Activated T-helper 9 cell treated with anti-CD3 and anti-CD28 coated beads, Interleukin-2, amount 50 U/mL, for 16 hours (primary cell): ENCODE results near the gene EDA2R.

ENCODE experiments used
- DNase-seq: peaks from one replicate; pipeline ENCODE4 v3.0.0-alpha.2; 2020; ENCODE audit warnings: low read depth

Gene EDA2R, protein sequence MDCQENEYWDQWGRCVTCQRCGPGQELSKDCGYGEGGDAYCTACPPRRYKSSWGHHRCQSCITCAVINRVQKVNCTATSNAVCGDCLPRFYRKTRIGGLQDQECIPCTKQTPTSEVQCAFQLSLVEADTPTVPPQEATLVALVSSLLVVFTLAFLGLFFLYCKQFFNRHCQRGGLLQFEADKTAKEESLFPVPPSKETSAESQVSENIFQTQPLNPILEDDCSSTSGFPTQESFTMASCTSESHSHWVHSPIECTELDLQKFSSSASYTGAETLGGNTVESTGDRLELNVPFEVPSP

DNA sequence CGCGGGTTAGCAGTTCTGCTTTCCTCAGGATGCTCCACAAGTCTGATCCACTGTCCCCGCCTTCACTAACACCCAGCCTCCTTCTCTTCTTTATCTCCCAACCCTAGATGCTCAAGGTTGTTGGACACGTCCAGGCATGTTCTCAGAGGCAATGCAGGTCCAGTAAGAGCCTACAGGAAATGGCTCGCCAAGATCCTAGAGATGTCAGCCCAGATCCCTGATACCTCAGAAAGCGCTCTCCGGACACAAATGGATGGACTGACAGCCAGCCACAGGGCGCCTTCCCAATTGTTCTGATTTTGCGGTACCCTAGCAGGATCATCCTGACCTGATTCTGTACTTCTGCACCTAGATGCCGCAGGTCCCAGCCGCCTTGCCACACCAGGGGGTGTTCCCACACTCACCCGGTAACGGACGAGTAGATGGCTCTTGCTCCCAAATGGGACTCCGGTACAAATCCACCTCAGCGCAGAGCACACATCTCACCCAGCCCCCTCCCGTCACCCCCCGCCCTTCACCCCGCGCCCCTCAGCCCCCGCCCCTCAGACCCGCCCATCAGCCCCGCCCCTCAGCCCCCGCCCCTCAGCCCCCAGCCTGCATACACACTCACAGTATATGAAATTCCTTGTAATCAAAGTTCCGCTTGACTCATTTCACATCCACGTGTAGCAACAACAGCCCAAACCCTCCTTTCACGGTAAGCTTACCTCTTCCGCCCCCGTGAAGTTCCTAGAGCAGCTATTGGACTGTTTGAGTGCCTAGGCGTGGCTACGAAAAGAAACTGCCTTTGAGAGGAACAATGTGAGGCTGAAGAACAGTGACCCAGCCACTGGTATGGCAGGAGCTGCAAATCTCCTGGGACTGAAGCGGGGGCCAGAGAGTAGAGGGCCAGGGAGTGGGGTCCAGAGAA, at the start of gene EDA2R:
TSS of gene EDA2R (minus strand) at position 488 of the 910 bp plus-strand sequence. CDS start 23,058 bp downstream, outside the sequence.
- no peak for DNase-seq

DNA sequence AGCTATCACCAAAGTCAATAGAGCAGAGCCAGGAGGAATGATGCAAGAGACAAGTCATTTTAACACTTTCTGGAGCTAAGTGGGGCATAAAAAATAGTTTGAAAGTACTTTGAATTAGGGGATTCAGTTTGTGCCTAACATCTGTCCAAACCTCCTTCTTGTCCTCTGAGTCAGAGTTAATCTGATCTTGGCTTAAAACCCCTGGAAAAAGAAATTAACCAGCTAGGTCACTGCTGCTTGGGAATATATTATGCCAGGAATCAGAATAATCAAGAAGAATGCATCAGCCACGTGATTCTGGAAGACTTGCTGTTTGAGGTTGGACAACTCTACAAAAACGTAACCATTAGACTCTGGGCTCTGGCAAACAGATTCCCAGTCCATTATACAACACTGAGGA, 45.3 kb upstream of the EDA2R start:
- DNase-seq, result no peak

DNA sequence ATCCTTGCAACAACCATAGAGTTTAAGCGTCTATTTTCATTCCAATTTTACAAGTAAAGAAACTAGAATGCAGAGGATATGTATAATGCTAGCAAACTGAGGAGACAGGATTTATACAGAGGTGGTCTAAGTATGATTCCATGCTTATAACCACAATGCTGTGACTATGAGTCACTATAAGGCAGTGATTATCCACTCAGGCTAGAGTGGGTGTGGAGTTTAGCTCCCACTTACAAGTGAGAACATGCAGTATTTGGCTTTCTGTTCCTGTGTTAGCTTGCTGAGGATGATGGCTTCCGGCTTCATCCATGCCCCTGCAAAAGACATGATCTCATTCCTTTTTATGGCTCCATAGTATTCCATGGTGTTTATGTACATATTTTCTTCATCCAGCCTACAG, 41.6 kb upstream of the EDA2R start:
- no peak for DNase-seq

DNA sequence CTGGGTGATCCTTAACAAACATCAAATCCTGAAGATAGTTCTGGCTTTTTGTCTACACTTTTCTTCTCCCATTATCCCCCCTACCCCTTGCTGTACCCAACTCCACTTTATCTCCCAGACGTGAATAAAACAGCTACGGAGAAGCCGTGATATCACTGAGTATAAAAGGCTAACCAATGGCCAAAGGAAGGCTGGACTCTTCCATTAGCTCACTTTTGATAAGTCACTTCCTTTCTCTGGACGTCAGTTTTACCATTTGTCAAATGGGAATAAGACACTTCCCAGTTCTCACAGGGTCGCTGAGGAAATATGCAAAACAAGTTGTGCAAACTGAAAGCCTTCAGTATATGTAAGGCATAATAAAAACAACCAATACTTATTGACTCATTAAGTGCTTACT, 38.6 kb upstream of the EDA2R start:
- no peak for DNase-seq

DNA sequence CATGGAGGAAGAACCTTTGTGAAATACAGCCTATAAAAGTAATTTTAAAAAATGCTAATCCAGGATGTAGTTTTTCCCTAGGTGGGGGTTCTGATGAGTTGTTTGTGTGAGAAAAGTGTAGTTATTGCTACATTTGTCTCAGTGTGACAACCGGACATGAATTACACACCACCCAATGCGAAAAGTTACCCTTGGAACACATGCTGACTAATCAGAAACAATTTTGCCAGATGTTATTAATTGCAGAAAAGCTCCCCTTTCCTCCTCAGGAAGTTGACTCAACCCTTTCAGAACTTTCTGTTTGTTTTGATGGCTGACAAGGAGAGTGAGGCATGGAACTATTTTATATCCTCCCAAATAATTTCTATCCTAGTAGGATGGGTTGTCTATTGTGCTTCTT, 38.1 kb upstream of the EDA2R start:
- DNase-seq, result no peak

DNA sequence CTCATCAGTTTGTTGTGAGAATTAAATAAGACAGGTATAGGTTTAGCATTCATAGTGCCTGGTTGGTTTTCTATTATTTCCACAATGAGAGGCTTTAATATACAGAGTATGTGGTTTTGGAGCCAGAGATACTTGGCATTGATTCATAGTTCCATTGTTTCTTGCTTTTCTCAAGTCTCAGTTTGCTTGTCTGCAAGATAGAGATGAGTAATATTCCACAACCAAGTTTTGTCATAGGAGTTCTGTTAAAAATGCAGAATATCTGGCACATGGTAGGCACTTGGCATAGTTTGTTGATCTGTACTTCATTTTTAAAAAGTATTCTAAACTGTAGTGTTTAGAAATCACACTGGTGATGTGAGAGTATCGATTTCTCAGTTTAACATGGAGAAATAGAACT, 37.5 kb upstream of the EDA2R start:
- DNase-seq, result no peak

DNA sequence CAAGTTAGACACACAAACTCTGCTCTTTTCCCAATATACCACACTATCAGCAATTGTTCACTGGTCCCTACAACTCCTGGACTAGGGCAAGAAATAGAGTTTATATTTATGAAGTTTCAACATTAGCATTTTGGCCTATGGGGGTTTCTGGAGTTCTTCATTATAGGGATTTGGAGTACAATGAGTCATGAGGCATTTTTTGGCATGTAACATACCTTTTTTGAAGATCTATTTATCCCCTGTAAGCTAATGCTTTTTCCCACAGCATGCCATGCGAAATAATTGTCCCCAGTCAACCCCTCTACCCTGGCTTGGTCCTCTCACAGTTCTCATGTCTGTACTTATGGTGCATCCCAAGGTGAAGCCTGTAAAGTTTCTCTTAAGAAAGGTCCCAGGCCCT, 36.7 kb upstream of the EDA2R start:
- no peak for DNase-seq

DNA sequence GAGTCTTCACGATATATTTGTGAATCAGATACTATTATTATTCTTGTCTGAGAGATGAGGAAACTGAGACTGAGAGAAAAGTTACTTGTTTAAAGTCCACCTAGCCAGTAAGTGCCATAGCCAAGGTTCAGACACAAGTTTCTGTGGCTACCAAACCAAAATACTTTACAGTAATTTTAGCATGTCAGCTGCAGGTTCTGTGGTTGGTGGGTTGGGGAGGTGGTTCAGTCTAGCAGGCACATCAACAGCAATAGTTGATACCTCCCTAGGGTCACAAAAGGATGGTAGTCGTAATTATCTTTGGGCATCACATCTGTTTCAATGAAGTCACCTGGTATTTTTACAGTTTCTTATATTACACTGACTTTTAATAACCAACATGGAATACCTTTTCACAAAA, 35.6 kb upstream of the EDA2R start:
- no peak for DNase-seq

DNA sequence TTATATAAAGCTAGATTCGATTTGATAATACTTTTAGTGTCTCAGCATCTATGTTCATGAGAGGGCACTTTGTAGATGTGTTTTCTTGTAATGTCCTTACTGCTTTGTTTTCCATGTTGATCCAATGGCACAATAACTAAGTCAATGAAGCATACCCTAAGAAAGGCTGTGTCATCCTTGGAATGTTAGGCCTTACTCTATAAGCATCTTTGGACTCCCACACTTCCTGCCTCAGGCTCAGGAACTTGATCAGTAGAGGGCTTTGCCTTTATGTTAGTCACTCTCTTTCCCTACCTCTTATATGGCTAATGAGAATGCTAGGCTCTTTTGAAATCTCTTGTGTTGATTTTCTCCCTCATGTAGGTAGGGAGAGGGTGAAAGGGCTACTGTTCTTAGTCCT, 33.2 kb upstream of the EDA2R start:
- DNase-seq, result no peak

DNA sequence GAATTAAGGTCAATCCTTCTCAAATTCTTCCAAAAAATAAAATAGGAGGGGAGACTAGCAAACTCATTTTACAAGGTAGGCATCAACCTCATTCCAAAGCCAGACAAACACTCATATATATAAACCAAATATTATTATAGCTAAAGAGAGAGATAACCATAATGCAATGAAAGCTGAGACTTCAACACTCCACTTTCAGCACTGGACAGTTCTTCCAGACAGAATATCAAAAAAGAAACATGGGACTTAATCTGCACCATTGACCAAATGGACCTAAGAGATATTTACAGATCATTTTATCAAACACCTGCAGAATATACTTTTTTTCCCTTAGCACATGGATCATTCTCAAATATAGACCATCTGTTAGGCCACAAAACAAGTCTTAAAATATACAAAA, 15.5 kb upstream of the EDA2R start:
- DNase-seq, result no peak

DNA sequence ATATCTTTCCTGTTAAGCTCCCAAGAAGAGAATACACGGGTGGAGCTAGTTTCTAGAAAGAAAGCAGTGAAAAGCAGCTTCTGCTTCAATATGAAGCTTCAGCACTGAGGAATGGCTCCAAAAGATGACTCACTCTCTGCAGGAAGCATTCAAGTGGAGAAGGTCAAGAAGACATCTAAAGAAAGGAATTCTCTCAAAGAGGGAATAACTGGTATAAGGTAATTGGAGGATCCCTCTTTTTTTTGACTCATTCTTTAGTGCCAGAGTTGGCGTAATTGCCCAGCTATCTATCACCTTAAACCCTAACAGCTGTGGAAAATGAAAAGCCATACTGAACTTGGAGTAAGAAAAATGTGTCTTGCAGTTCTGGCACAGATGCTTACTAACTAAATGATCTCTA, 3.5 kb downstream of the EDA2R start:
- no peak for DNase-seq

DNA sequence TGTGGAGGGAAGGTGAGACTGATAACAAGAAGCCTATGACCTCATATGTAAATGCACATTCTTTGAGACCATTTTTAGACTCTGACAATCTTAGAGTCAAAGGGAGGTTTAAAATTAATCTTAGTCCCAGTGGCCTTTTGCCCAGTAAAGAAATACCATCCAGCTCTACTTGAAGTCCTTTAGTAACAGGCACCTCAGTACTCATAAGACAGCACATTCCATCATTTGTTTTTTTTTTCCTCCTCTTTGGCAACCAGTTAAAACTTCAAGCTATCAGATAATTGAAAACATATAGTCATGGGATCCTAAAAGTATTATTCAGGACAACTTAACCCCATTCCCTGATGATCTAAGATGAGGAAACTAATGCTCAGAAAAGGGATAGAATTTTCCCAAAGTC, 4.6 kb downstream of the EDA2R start:
- DNase-seq, result no peak

DNA sequence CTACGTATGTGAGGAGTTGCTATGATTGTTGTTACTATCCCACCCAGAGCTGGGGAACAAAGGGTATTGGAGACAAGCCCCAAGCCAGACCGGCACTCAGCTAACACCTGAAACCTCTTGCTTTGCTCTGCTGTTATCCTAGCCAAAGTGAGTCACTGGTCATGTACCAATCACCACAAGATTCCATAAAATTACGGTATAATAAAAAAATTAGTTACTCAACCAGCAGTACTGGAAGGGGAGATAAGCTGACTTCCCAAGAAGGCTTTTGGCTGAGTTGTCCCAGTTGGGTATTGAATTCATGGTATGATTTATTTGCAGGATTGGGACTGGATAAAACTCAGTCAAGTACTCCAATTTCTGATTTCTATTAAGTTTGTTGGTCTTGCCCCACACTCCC, 5.3 kb downstream of the EDA2R start:
- no peak for DNase-seq

DNA sequence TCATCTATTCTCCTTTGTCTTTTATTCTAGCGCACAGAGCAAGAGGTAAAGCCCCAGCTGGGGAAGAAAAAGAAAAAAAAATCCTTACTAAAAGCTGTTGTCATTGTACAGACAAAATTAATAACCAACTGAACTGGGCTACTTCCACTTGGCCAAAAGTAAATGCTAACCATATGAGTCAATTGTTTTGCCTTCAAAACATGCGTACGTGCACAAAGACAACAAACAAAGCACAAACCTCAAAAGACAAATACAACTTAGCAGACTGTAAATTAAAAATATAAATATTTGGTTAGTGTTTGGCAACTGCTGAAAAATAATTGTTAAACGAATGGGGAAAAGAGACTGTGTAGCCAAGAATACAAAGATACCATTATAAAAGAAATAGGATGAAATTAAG, 5.9 kb downstream of the EDA2R start:
- DNase-seq, result no peak

DNA sequence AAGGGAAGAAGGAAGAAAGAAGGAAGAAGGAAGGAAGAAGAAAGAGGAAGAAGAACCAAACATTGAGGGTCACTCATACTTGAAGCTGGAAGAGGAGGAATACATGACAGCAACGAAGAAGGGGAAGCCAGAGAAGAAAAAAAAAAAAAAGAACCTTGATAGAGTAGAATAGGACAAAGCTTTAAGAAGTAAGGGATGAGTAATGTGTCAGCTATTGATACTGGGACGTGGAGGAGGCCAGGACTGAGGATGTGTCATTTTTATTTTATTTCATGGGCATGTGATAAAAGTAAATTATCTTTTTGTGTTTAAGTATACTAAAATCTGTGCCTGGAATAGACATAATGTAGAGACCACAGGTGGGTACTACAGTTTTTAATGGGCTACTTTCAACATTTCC, 6.4 kb downstream of the EDA2R start:
- DNase-seq, result no peak

DNA sequence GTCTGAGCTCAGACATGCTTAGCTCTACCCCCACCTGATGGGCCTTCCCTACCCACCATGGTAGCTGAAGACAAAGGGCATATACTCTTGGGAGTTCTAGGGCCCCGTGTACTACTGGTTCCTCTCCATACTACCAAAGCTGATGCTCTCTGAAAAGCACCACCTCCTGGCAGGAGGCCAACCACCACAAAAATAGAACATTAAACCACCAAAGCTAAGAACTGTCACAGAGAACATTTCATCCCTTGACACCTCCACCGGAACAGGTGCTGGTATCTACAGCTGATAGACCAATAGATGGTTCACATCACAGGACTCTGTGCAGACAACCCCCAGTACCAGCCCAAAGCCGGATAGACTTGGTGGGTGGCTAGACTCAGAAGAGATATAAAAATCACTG, 13.4 kb downstream of the EDA2R start:
- no peak for DNase-seq

DNA sequence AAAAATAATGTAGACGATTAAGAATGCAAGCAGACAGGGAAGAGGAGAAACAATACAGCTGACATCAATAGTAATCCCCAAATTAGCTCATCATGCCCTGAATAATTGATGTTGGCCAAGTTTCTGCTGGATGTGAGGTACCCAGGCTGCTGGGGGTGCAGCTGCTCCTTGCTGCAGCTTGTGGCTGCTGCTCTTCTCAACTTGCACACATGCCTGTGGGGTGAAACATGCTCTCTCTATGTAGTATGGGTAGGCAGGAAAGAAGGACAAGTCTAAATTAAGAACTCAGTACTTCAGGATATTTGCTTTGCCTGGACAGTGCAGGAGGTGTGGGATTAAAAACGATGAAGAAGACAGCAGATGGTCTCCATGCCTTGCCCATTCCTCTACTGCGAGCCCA, 16.7 kb downstream of the EDA2R start:
- DNase-seq, result no peak

DNA sequence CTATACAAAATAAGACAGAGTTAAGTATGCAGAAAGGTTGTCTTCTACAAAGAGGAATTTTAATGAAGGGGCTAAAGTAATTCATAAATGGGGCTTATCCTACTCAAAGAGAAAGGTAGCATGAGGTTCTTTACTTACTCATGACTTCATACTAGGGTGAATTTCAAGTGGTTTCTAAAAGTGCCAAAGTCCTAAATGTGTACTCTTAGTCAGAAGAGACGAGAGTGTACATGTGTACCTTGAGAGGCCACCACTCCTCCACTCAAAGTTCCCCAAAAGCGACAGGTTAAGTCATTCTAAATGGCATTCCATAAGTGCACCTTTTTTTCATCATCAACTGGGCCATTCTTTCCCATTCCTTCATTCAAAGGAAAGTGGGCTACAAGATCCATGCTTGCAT, 21.9 kb downstream of the EDA2R start:
- DNase-seq, result no peak

DNA sequence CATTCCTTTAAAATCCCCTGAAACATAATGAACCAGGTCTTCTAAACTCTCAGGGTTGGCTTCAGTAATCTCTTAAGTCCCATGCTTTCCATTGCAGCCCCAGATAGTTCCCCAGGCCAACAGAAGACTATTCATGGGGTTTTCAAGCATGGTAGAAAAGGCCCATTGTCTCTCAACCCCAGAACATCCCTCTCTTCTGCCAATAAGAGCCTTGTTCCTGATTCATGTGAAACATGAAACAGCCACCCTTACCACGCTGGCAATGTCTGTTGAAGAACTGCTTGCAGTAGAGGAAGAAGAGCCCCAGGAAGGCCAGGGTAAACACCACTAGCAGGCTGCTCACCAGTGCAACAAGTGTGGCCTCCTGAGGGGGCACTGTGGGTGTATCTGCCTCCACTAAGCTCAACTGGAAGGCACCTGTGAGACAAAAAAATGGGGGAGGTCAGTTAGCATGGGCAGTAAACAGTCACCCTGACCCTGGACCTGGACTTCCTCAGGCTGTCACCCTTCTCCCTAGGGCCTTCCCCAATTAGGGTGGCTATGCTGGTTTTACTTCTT, 36.4 kb downstream of the EDA2R start:
- no peak for DNase-seq

DNA sequence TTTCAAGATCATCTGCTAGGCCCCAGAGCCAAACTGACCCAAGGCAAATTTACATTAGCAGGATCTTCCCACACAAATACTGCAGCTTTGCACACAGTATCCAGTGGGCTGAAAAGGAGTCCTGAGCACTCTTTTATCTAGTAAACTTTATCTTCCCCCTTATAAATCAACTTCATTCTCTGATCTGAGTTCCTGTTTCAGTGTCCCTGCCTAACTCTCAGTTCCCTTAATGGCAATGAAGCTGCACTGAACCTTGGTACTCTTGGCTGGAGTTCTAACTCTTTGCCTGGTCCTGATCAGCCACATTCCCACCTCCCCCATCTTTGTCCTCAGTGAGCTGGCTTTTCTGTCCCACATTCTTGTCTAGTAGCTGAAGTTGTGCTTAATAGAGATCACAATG, 37.4 kb downstream of the EDA2R start:
- DNase-seq, result no peak

DNA sequence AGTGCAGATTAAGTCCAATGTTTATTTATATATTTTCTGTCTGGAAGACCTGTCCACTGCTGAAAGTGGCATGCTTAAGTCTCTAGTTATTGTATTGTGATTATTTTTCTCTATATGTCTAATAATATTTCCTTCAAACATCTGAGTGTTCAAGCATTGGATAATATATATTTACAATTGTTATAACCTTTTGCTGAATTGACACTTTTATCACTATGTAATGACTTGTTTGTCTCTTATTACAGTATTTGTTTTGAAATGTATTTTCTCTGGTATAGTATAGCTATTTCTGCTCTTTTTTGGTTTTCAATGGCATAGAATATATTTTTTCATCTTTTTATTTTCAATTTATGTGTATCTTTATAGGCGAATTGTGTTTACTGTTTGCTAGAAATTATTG, 59.7 kb downstream of the EDA2R start:
- DNase-seq, result no peak

DNA sequence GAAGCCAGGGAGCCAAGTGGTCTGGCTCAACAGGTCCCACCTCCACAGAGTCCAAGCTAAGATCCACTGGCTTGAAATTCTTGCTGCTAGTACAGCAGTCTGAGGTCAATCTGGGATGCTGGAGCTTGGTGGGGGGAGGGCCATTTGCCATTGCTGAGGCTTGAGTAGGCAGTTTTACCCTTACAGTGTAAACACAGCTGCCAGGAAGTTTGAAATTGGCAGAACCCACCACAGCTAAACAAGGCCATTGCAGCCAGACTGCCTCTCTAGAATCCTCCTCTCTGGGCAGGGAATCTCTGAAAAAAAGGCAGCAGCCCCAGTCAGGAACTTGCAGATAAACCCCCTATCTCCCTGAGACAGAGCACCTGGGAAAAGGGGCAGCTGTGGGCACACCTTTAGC, 84.9 kb downstream of the EDA2R start:
- no peak for DNase-seq

DNA sequence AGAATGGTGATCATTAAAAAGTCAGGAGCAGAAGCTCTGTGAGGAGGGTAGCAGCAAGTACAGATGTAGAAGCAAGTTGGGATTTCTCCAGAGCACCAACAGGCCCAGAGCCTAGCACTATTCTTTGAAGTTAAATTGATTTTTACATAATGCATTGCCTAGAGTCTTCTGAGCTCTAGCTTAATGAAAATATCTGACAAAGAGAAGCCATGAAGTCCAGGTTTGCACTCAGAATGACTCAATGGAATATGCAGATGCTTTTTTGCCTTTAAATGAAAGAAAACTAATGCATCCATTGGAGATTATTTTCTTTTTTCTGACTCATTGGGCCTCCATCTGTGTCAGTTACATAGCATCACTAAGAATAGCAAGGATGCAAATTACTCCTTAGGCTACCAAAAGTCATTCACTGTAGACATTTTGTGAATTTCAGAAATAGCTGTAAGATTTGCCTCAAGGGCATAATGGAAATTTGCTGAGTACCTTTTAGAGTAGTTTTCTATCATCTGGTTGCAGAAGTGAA, 91.0 kb downstream of the EDA2R start:
- no peak for DNase-seq
